Activated CD8-positive, alpha-beta memory T cell treated with anti-CD3 and anti-CD28 coated beads for 4 hours (primary cell): ENCODE results near the gene TSC22D1.
A peak's percentile ranks its signal among the peaks of the same experiment; 100 is the strongest.

Experiments used
- DNase-seq, 2 donors: peaks; one replicate each; pipeline ENCODE4 v3.0.0-alpha.2; 2020; ENCODE audit warnings: low read depth in 2 of 2

Gene TSC22D1

GRCh38 chr13:44453069-44453468 lies 123.1 kb downstream of the TSC22D1 start:
- no peak for DNase-seq

- no peak for DNase-seq
Observed at GRCh38 chr13:44452418-44452817, 123.7 kb downstream of the TSC22D1 start.

- DNase-seq = no peak
Observed at GRCh38 chr13:44451651-44452050, 124.5 kb downstream of the TSC22D1 start.

- no peak for DNase-seq
Observed at GRCh38 chr13:44451126-44451525, 125.0 kb downstream of the TSC22D1 start.

GRCh38 chr13:44449999-44450821 lies 125.9 kb downstream of the TSC22D1 start:
- no peak for DNase-seq

GRCh38 chr13:44448875-44449274 lies 127.3 kb downstream of the TSC22D1 start:
- DNase-seq = no peak

- no peak for DNase-seq
Observed at GRCh38 chr13:44448373-44448772, 127.8 kb downstream of the TSC22D1 start.

GRCh38 chr13:44447783-44448321 lies 128.3 kb downstream of the TSC22D1 start:
- no peak for DNase-seq

GRCh38 chr13:44440046-44440608 lies 136.0 kb downstream of the TSC22D1 start:
- no peak for DNase-seq

GRCh38 chr13:44439452-44440024 lies 136.6 kb downstream of the TSC22D1 start:
- no peak for DNase-seq

GRCh38 chr13:44438234-44438579 lies 137.9 kb downstream of the TSC22D1 start:
- no peak for DNase-seq

- DNase-seq = no peak
Observed at GRCh38 chr13:44437356-44438233, 138.5 kb downstream of the TSC22D1 start.

- DNase-seq = peak; percentile 5 to 8
Observed at GRCh38 chr13:44436589-44437337, 139.4 kb downstream of the TSC22D1 start.

GRCh38 chr13:44435919-44436510 lies 140.1 kb downstream of the TSC22D1 start:
- DNase-seq = no peak

- DNase-seq = peak; percentile 81 to 84
Observed at GRCh38 chr13:44435142-44435918, 140.8 kb downstream of the TSC22D1 start.

GRCh38 chr13:44434766-44435141 lies 141.4 kb downstream of the TSC22D1 start:
- no peak for DNase-seq

GRCh38 chr13:44433863-44434765 lies 142.0 kb downstream of the TSC22D1 start:
- DNase-seq = no peak

GRCh38 chr13:44432650-44433049 lies 143.5 kb downstream of the TSC22D1 start:
- DNase-seq = no peak

GRCh38 chr13:44431150-44431549 lies 145.0 kb downstream of the TSC22D1 start:
- no peak for DNase-seq
